CD4-positive, alpha-beta T cell treated with Interleukin-10 for 1 hour (primary cell): ENCODE data around the gene RNF130.
A peak's percentile ranks its signal among the peaks of the same experiment; 100 is the strongest.

ENCODE experiments used
- DNase-seq: peaks from one replicate; pipeline ENCODE4 v3.0.0-alpha.2; 2020

The RNF130 gene, protein sequence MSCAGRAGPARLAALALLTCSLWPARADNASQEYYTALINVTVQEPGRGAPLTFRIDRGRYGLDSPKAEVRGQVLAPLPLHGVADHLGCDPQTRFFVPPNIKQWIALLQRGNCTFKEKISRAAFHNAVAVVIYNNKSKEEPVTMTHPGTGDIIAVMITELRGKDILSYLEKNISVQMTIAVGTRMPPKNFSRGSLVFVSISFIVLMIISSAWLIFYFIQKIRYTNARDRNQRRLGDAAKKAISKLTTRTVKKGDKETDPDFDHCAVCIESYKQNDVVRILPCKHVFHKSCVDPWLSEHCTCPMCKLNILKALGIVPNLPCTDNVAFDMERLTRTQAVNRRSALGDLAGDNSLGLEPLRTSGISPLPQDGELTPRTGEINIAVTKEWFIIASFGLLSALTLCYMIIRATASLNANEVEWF

DNA sequence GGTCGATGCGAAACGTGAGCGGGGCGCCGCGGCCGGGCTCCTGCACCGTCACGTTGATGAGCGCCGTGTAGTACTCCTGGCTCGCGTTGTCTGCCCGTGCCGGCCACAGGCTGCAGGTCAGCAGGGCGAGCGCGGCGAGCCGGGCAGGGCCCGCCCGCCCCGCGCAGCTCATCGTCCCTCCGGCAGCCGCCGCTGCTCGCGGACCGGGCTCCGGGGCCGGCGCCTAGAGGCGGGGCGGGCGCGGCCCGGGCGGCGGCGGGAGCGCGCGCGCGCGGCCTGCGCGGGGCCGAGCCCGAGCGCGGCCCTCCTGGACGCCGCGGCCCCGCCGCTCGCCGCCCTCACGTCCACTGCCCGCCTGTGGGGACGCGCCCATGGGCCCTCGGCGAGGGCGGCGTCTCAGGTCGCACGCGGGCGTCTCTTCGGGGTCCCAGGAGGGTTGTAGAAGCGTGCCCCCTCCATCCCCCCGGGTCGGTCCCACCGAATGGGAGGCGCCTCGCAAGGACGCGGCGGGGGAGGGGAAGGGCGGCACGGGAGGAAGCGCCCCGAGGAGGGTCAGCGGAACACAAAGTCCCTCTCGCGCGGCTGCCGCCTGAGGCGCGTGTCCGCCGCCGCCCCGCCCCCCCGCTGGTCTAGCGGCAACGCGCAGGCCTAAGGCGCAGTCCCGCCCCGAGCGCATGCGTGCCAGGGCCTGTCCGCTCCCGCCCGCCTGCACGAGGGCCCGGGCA is at the start of gene RNF130:
Gene RNF130, minus strand, starts transcription at position 229 of the 725 bp plus-strand sequence. Its CDS starts 57 bp downstream, at position 172.
- peak; percentile 86 for DNase-seq

DNA sequence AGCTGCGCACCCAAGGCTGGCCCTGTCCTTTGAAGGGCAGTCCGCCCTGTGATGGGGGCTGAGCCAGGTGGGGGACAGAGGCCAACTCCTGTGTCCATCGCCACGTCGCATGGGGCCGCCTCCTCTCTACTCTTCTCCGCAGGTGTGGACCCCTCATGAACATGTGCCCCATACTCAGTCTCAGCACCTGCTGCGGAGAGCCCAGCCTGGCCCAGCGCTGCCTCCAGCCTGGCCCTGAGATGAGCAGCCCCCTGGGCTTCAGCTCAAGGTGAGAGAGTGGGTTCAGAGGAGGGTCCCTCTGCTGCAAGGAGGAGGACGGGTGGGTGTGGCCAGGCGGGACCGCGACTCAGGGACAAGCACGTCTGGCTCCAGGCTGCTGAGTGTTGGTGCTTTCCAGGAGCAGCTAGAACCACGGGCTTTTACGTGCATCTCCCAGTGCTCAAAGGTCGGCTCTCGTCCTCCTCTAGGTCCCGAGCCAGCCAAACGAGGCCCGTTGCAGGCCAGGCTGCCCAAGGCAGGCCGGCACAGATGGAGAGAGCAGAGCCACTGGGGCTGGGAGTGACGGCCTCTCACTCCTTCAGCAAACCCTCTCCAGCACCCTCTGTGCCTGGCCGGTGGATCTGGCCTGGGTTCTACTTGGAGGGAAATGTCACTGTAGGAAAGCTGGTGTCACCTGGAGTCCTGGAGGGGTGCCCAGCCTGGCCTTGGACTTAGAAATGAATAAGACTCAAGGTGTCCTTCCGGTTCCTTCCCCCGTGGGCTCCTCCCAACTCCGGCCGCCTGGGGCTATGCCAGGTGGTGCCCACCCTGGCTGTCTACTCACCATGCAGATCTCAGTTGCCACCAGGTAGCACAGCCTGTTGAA is 48.9 kb upstream of the RNF130 start:
- no peak for DNase-seq

DNA sequence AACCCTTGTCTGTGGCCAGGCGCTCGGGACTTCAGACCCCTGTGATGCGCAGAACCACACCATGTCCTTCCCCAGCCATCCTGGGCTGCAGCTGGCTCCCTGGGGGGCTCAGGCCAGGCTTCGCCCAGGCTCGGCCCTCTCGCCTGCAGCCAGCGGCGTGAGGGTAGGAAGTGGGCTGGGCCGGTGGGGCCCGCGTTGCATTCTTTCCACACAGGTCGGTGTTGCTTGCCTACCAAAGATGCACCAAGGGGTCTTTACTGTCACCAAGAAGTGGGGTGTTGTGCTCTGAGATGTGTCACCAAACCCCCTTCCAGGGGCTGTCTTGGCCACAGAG is 48.3 kb upstream of the RNF130 start:
- DNase-seq: no peak

DNA sequence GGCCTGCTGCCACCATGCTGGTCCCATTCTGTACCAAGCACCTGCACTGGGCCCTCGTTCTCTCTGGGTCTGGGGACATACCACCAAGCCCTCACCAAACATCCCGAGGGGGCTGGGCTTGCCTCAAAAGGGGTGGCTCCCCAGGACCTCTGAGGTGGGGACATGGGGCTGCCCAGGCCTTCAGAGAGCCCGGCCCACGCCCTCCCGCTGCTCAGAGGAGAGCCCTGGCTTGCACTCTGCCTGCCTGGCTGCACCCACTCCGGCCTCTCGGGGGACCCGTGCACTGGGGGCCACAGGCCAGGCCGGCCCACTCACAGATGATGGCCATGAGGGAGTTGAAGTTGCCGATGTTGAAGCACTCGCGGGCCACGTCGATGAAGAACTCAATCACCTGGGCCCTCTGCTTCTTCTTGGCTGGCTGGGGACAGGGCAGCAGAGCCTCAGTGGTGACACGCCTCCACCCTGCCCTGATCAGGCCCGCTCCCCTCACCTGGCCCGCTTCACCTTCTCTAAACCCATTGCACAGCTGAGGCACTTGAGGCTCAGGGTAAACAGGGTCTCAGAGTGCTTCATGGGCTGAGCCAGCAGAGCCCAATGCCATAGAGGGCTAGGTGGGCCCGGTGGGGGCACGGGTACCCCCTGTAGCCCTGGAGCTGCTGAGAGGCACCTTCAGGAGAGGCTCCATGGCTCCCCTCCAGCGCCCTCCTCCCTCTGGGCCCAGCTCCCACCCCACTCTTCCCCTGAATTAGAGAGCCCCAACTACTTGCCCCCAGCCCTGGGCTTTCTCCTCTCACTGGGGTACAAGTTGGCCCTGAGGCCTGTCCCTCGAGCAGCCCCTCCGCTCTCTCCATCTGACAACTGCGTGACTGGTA is 47.7 kb upstream of the RNF130 start:
- DNase-seq: no peak

DNA sequence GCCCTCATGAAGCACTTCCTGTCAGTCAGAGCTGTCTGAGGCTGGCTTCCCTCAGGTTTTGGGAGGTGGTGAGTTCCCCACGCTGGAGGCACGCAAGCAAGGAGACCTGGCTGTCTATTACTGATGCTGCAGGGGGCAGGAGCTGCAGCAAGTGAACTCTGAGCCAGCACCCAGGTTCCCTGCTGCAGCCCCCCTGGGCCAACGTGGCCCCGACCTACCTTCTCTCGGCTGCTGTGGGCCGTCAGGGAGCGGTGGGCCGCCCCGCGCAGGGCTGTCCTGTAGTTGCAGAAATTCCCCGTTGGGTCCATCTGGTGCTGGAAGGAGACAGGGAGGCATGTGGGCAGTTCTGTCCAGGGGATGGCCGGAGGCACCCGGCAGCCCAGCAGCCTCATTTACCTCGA is 46.8 kb upstream of the RNF130 start:
- no peak for DNase-seq

DNA sequence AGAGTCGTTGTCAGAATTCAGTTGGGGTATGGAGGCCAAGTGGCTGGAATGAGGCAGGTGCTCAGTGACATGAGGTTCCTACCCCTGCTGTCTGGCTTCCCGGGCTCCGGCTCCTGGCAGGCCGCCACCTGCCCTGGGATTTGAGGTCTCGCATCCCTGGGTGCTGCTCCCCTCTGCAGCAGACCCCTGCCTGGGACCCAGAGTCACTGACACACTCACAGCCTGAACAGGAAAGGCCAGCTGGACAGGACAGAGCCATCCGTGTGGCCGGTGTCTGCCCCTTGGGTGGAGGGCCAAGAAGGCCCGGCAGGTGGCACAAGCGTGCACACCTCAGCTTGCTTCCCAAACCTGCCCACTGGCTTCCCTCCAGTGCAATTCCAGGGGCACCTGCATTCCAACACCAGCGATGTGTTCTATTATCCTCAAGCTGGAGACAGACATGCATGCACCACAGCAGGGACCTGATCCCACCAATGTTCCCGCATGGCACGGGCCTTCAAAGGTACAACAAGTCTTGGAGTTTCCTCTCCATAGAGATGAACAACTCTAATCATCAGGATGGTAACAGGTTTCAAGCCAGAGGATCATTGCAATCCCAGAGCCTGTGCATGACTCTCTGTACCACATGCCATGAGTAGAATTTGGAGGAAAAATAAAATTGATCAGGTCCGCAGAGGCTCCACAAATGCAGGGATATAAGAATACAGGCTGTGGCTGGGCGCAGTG is 45.6 kb upstream of the RNF130 start:
- DNase-seq: no peak

DNA sequence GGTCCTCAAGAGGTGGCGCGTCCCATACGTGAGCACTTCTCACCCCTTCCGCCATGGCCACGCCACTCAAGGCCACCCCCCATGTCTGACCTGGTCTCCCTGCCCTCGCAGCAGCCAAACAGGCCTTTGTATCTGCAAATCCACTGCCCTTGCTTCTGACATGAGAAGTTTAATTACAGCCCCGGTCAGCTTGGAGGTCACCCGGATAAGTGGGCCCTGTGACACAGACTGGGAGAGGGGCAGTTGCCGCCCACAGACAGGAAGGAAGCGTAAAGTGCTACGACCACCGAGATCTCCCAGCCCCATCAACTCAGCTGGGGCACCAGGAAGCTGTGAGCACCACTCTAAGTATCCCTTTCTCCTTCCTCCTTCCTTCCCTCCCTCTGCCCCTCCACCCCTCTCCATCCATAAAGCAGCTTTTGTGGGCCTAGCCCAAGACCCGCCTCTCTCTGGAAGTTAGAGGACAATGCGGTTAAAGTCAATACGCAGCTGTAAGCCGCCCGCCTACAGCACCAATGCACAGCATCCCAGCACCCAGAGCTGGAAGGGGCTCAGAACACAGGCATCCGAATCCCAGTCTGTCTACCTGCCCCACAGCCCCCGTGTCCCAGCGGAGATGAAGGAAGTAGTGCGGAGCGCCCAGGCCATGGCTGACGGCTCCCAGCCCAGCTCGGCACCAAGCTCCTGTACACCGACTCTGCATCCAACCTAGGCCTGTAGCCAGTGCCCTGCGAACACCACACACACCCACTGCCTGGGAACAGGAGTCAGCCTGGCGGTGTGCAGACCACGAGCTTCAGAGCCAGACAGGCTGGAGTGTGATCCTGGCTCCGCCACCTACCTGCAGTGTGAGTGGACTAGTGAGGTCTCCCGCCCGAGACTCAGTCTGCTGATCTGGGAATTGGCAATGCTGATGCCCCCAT is 44.8 kb upstream of the RNF130 start:
- no peak for DNase-seq

DNA sequence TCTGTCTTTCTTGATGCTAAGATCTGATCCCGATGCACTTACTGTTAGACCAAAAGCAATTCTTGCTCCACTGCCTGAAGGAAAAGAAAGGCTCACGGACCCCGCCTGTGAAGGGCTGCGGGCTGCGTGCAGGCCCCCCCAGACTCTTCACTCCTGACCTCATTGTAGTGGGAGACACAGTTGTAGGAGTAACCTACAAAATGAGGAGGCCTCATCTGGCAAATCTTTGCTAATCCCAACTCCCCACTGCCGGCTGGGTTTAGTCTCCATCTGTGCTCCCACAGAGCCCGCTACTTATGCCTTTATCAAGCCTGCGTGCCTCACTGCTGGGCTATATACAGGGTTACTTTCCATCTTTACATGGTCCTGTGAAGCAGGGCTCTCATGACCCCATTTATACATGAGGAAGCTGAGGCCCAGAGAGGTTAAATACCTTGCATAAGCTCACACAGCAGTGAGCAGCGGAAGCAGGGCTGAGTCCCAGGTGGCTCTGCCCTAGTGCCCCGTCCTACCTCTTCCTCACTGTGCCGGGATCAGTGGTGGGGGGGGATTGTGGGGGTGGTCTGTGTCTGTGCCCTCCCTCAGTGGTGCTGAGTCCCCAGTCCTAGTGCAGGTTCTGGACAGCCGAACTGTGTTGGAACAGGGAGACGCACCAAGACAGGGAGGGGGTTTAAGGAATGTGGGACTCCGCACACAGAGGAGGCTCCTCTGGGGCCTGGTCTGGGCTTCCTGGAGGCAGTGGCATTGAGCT is 43.9 kb upstream of the RNF130 start:
- DNase-seq: no peak

DNA sequence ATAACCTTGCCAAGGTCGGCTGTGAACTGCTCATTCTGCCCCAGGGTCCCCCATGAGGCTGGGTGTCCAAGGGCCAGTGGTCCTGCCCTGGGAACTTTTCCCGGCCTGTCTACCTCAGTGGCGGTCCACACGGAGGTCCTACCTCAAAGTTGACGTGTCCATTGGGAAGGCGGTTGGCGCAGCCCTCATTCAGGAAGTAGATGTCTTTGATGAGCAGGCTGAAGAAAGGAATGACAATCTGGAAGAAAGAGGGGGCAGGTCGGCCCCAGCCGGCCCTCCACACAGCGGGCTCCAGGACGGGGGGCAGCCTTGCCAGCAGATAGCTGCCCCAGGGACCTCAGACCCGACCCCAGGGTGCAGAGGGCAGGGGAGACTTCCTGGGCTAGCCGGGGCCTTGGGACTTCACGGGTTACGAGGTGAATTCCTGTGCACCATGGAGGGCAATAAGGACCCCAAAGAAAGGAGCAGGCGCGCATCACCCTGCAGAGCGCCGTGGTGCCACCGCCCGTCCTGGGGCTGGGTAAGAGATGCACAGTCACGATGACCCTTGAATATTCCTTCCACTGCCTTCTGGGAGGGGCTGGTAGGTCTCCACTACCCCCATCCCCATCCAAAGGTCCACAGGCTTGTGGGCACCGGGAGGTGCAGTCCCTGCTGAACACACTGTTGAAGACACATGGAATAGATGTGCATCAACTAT is 42.9 kb upstream of the RNF130 start:
- DNase-seq: no peak

DNA sequence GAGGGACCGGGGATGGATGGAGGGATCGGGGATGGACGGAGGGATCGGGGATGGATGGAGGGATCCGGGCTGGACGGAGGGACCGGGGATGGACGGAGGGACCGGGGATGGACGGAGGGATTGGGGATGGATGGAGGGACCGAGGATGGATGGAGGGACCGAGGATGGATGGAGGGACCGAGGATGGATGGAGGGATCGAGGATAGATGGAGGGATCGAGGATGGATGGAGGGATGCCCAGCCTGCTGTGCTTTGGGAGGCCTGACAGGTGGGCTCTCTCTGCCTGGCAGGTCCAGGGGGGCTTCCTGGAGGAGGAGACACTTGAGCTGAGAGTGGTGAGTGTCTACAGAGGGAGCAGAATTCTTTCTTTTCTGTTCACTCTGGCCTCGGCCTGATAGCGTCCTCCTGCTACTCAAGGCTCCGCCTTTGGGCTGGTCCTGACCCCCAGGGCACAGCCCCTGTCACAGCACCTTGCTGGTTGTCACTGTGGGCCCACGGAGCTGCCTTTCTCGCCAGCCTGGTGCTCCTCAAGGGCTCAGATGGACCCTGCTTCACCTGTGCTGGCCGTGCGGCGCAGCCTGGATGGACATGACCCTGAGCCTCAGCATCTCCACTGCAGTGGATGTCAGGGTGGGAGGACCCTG is 42.2 kb upstream of the RNF130 start:
- no peak for DNase-seq

DNA sequence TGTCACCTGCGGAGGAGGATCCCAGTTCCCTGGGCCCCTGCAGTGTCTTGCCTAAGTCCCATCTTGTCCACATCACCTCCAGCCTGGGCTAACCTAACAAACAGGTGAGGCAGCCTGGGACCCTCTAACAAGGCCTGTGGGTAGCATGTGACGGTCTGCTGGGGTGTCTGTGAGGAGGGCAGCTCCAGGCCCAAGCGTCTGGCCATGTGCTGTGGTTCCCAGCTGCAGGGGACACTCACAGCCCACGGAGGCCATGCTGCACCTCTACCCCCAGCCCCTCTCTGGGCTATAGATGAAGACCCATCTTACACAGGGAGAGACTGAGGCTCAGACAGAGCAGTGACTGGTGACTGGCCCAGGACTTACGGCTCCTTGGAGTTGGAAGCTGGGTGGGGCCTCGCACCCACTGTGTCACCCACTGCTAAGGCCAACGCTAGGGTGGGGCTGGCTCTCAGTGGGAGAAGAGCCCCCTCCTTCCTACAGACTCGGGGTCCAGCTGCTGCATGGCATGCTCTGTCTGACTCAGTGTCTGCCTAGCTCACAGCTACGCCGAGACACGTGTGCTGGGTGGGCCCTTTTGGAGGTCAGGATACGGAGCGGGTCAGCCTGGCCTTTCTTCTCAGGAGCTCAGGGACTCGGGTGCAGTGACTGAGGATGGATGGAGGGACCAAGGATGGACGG is 40.8 kb upstream of the RNF130 start:
- DNase-seq: no peak

DNA sequence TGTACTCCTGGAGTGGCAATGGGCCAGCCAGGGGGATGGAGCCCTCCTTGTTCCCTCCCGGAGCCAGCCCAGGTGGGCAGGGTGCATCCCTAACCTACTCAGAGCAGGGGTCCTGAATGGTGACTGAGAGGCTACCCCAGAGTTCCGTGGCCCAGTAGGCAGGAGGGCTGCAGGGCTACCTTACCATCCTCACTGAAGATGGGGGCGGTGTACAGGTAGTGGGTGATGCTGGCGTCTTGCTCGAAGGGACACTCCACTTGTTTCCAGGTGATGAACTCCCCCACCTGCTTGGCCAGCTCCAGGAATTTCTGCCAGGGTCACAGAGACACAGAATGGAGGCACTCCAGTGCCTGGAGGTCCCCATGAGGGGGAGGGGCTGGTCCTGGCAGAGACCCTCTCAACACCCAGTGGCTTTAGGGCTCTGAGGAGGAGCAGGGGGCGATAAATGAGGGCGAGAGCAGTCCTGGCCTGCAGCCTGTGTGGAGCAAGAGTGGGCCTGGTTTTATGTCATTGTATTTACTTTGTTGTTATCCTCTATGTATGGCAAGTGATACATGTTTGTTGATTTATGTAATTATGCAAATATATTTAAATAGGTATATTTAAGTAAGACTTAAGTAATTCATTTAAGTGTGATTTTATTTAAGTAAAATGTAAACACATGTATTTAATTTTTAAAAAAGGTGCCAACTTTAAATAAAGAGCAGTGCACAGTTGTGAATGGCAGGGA is 39.9 kb upstream of the RNF130 start:
- no peak for DNase-seq

DNA sequence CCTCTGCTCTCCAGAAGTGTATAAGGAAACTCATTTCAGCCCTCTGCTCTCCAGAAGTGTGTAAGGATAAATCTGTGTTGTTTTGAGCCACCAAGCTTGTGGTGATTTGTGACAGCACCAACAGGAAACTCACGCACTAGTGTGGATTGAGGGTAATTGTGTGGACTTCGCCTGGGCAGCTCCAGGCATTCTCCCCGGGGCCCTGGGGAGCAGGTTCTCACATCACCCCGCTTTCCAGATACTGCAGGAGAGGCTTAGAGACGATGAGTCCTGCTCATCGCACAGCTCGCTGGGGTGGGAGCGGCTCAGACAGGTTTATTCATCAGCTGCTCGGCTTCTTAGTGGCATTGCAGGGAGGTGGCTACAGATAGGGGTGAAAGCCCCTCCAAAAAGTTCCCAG is 38.4 kb upstream of the RNF130 start:
- DNase-seq: no peak

DNA sequence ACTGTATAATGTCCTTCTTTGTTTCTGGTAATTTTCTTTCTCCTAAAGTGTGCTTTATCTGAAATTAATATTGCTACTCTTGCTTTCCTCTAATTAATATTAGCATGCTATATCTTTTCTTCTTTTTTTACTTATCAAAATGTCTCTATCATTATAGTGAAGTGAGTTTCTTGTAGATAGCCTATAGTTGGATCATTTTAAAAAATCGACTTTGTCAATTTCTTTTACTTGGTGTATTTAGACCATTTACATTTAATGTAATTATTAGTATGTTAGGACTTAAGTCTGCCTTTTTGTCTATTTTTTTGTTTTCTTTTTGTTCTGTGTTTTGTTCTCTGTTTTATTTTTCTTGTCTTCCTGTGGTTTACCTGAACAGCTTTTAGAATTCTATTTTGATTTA is 35.4 kb upstream of the RNF130 start:
- no peak for DNase-seq

DNA sequence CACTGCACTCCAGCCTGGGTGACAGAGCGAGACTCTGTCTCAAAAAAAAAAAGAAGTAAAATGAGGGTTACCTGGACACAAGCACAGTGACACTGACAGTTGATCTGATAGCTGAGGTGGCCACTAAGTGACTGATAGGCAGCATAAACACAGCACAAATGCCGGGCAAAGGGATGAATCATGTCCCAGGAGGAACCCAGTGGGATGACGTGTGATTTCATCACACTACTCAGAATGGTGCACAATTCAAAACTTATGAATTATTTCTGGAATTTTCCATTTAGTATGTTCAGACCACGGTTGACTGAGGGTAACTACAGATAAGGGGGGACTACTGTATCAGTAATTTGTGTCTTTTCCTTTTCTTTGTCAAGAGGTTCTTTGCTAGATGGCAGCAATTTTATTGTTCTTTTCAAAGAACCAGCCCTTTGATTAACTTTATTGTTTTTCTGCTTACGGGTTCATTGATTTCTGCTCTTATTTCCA is 34.3 kb upstream of the RNF130 start:
- no peak for DNase-seq

DNA sequence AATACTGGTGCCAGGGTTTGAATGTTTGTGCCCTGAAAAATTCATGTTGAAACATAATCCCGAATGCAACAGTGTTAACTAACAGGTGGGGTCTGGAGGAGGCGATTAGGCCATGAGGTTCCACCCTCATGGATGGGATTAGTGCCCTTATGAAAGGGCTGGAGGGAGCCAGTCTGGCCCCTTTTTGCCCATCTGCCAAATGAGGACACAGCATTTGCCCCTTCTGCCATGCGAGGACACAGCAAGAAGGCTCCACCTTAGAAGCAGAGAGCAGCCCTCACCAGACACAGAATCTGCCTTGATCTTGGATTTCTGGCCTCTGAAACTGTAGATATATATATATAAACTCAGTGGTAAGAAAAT is 32.6 kb upstream of the RNF130 start:
- DNase-seq: no peak

DNA sequence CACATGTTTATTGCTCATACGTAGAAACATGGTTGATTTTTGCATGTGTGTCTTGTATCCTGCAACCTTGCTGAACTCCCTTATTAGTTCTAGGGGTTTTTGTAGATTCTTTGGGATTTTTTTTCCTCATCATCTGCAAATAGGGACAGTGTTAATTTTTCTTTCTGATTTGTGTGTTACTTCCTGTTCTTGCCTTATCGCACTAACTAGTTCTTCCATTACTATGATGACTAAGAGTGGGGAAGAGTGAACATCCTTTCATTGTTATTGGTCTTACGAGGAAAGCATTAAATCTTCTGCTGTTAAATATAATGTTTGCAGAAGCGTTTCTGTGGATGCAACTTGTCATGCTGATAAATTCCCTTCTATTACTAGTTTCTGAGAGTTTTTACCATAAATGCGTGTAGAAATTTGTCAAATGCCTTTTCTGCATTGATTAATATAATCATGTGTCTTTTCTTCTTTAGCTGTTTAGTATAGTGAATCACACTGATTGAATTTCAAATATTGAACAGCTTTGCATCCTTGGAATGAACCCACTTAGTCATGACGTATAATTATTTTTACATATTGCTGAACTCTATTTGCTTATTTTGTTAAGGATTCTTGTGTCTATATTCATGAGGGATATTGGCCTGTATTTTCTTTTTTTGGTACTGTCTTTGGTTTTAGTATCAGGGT is 32.1 kb upstream of the RNF130 start:
- DNase-seq: no peak
